ENCODE measurements around the gene LARP4.

DNA sequence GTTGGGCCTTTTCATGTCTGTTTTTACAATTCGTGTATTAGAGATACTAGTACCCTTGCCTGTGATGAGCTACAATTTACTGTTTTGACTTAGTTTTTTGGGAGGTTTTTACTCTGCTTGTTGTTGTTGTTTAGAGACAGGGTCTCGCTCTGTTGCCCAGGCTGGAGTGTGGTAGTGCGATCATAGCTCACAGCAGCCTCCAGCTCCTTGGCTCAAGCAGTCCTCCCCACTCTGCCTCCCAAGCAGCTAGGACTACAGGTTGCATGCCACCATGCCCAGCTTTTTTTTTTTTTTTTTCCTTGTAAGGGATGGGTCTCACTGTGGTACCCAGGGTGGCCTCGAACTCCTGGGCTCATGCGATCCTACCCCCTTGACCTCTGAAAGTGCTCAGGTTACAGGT is 52.1 kb downstream of the LARP4 start:
- TF ChIP-seq, protein P1, sequence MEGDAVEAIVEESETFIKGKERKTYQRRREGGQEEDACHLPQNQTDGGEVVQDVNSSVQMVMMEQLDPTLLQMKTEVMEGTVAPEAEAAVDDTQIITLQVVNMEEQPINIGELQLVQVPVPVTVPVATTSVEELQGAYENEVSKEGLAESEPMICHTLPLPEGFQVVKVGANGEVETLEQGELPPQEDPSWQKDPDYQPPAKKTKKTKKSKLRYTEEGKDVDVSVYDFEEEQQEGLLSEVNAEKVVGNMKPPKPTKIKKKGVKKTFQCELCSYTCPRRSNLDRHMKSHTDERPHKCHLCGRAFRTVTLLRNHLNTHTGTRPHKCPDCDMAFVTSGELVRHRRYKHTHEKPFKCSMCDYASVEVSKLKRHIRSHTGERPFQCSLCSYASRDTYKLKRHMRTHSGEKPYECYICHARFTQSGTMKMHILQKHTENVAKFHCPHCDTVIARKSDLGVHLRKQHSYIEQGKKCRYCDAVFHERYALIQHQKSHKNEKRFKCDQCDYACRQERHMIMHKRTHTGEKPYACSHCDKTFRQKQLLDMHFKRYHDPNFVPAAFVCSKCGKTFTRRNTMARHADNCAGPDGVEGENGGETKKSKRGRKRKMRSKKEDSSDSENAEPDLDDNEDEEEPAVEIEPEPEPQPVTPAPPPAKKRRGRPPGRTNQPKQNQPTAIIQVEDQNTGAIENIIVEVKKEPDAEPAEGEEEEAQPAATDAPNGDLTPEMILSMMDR (conservative IDR thresholded peaks at IDR 0.05; ENCODE audit: low read depth in 2 of 2) = no peak
- no peak for TF ChIP-seq EZH2 (IDR thresholded peaks at IDR 0.05; ENCODE audit: low read depth, unreplicated experiment)
- no peak for TF ChIP-seq REST (IDR thresholded peaks at IDR 0.05; ENCODE audit: unreplicated experiment)
- TF ChIP-seq JUNB (IDR thresholded peaks at IDR 0.05; ENCODE audit: unreplicated experiment) = no peak
- no peak for TF ChIP-seq EZH2phosphoT487 (IDR thresholded peaks at IDR 0.05; ENCODE audit: unreplicated experiment)
